Thymus (tissue), 11 donors: Measurements from ENCODE around the gene NXNL2. TPM values are rescaled to one million over a fixed set of nuclear protein-coding genes. Genes with fewer than 3 reads are reported as not detected.

Source experiments
- DNase-seq, 9 donors: peaks; one replicate each; pipeline ENCODE4 v3.0.0-alpha.2; 2013; ENCODE audit warnings: low spot score in 9 of 9, low read depth in 6 of 9, missing footprints in 1 of 9
- H3K27ac ChIP-seq, 2 donors: one replicate each; pipeline ENCODE4 v1.5.1; 2013; ENCODE audit warnings: control low read depth in 1 of 2, low read depth in 1 of 2, low read length in 1 of 2, mild to moderate bottlenecking in 1 of 2, moderate library complexity in 1 of 2
- H3K27me3 ChIP-seq, 2 donors: one replicate each; pipeline ENCODE4 v1.5.1; 2013; ENCODE audit warnings: low read length in 1 of 2; ENCODE audit not compliant: control insufficient read depth in 2 of 2, insufficient read depth in 1 of 2
- H3K36me3 ChIP-seq, 2 donors: one replicate each; pipeline ENCODE4 v1.5.1; 2013; ENCODE audit warnings: low read length in 1 of 2, mild to moderate bottlenecking in 1 of 2, moderate library complexity in 1 of 2; ENCODE audit not compliant: control insufficient read depth in 2 of 2, insufficient read depth in 2 of 2
- H3K4me1 ChIP-seq, 2 donors: one replicate each; pipeline ENCODE4 v1.5.1; 2013; ENCODE audit warnings: low read length in 2 of 2; ENCODE audit not compliant: control insufficient read depth in 2 of 2, insufficient read depth in 2 of 2
- H3K4me3 ChIP-seq, 2 donors: one replicate each; pipeline ENCODE4 v1.5.1; 2013; ENCODE audit warnings: low read length in 2 of 2, control low read depth in 1 of 2, mild to moderate bottlenecking in 1 of 2
- H3K9me3 ChIP-seq, 2 donors: one replicate each; pipeline ENCODE4 v1.5.1; 2013; ENCODE audit warnings: low read length in 1 of 2, mild to moderate bottlenecking in 1 of 2; ENCODE audit not compliant: control insufficient read depth in 2 of 2, insufficient read depth in 1 of 2
- WGBS: extraction: QIAGEN DNeasy Blood & Tissue Kit; methylation state at CpG from one replicate; pipeline ENCODE4 v1.1.7; 2013; 5-methylcytosine and 5-hydroxymethylcytosine counted together
- polyA plus RNA-seq: library from polyadenylated mRNA; stranded (reverse); fragments of 200-250 nt; gene quantifications from one replicate; pipeline ENCODE4 v1.2.3, GENCODE V29; 2013
- total RNA-seq: library from RNA; stranded (reverse); fragments of 120-200 nt; gene quantifications from one replicate; pipeline ENCODE4 v1.2.4, GENCODE V29; 2013
- donor health status: healthy.

Gene NXNL2
- total and polyA plus RNA-seq, 2 donors, result 0.05 to 0.34 TPM

- H3K4me1 ChIP-seq, result peaks cover 6 to 35% of the 10 kb centered on the region in 2 donors
- WGBS, result 0% methylated on average over 1 of the region's 1 CpG
- H3K9me3 ChIP-seq, result peaks cover 0 to 5% of the 10 kb centered on the region in 2 donors
- peak; percentile 55 to 89 (median 71) for DNase-seq
- H3K27ac ChIP-seq, result no peak overlapping the region
- peaks cover 44 to 57% of the 10 kb centered on the region in 2 donors for H3K27me3 ChIP-seq
- no peaks in the 10 kb centered on the region for H3K36me3 ChIP-seq
- no peak overlapping the region for H3K4me3 ChIP-seq
Observed at GRCh38 chr9:88537761-88538091, 2.7 kb downstream of the NXNL2 start.

DNA sequence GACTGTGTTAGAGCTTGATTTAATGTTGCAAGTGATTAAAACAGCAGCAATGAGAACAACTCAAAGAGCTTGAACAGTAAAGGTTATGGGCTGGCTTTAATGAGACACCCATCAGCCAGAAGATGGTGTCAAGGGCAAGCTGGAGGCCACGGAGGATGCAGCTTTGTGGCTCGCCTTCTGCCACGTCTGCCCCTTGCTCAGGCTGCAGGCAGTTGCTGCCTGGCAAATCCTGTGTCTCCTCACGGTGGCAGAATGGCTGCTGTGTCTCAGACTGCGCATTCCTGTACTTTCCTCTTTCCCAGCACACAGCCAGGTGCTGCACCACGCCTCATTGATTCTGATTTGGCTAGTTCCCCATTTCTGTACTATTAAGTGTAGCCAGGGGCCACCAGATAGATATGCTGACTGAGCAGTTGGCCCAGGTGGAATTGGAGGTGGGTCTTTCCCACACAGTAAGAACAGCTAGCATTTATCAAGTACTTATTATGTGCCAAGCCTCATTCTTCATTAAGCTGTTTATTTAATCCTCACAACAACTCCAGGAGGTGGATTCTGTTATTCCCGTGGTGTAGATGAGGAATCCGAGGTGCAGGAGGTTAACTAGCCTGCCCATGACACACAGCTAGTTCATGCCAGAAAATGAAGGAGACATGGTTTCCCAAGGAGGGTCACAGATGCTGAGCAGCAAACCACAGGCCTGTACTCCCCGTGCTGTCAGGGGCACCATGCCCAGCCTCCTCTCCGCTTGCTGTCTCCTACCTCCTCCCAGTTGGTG lies 3.5 kb downstream of the NXNL2 start:
- Histone ChIP-seq H3K9me3 (peaks cover 0 to 5% of the 10 kb centered on the region in 2 donors), H3K27me3 (peaks cover 36 to 49% of the 10 kb centered on the region in 2 donors), H3K27ac (no peak overlapping the region), H3K36me3 (no peaks in the 10 kb centered on the region), H3K4me3 (no peak overlapping the region), H3K4me1 (peaks cover 6 to 31% of the 10 kb centered on the region in 2 donors)
- no peak for DNase-seq
- 92% methylated on average over 10 of the region's 10 CpGs for WGBS

DNA sequence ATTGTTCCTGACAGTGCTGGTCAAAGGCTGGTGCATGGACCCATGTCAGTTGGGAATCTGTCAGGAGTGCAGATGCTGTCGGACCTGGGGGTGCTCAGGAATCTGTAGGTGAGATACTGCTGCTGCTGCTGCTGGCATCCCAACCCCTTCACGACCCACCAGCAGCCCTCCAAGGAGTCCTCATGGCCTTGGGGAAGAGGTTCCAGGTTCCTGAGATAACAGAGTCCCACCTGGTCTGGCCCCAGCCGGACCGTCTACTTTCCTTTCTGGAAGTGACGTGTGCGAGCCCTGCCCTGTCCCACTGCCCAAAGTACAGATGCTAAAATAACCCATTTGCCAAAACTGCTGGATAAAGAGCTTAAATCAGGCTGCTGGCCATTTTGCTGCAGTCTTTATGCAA lies 4.3 kb downstream of the NXNL2 start:
- Histone ChIP-seq H3K9me3 (peaks cover 0 to 5% of the 10 kb centered on the region in 2 donors), H3K36me3 (no peaks in the 10 kb centered on the region), H3K4me1 (peaks cover 6 to 26% of the 10 kb centered on the region in 2 donors), H3K4me3 (no peak overlapping the region), H3K27me3 (peaks cover 29 to 42% of the 10 kb centered on the region in 2 donors), H3K27ac (no peak overlapping the region)
- no peak for DNase-seq
- WGBS, result 95% methylated on average over 6 of the region's 6 CpGs

DNA sequence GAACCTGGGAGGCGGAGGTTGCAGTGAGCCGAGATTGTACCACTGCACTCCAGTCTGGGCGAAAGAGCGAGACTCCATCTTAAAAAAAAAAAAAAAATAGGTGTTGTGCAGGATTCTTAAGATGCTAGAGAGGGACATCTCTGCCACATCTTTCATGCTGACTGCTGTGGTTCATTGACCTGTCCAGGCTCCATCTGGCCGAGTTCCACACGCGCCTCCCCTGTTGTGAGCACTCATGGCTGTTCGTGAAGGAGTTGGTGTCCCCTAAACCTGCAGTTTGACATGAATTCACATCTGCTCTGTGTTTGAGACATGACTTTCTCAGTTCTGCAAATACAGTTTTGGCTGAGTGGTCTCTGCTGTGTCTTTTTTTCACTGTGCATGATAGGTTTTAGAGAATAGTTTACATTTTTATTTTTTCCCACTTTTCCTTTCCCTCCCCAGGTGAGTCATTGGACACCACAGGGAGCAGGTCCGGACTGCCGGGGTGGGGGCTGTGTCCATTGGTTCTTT lies 5.3 kb downstream of the NXNL2 start:
- no peaks in the 10 kb centered on the region for H3K36me3 ChIP-seq
- DNase-seq, result no peak
- no peak overlapping the region for H3K27ac ChIP-seq
- peaks cover 0 to 5% of the 10 kb centered on the region in 2 donors for H3K9me3 ChIP-seq
- H3K4me1 ChIP-seq, result peaks cover 2 to 22% of the 10 kb centered on the region in 2 donors
- H3K4me3 ChIP-seq, result no peak overlapping the region
- H3K27me3 ChIP-seq, result peaks cover 18 to 34% of the 10 kb centered on the region in 2 donors
- 96% methylated on average over 10 of the region's 10 CpGs for WGBS

GRCh38 chr9:88544245-88544644 lies 9.3 kb downstream of the NXNL2 start:
- Histone ChIP-seq H3K27me3 (peaks cover 0 to under 1% of the 10 kb centered on the region in 2 donors), H3K4me1 (no peaks in the 10 kb centered on the region), H3K27ac (no peak overlapping the region), H3K36me3 (no peaks in the 10 kb centered on the region), H3K4me3 (no peak overlapping the region), H3K9me3 (no peaks in the 10 kb centered on the region)
- no peak for DNase-seq
- WGBS, result 92% methylated on average over 11 of the region's 11 CpGs

DNA sequence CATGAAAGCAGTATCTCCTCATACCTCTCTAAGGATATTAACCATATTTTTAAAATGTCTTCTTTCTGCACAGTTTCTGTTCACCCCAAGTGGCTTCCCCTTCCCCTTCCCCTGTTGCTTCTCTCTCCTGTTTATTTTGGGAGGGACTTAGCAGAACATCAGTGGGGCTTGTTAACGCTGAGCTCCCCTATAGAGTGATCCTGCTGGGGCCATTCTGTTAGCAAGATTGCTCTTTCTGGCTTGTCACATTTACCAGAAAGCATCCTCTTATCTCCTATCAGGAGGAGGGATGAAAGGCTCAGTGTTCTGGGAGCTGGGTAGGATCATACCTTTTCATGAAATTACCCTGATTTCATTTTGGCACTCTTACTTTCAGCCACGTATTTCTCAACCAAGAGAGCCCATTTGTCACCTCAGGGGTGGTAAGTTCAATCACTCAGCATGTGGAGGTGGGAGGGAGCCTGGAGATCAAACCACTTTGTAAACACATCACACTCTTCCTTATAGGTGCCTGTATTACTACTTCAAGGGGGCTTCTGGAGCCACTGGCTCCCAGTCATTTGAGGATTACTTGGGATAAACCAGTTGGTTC lies 16.7 kb downstream of the NXNL2 start:
- 48% methylated on average over 2 of the region's 2 CpGs for WGBS
- no peak overlapping the region for H3K27ac ChIP-seq
- H3K4me1 ChIP-seq, result peaks cover 0 to 8% of the 10 kb centered on the region in 2 donors
- H3K36me3 ChIP-seq, result no peaks in the 10 kb centered on the region
- no peaks in the 10 kb centered on the region for H3K9me3 ChIP-seq
- DNase-seq, result no peak
- H3K4me3 ChIP-seq, result no peak overlapping the region
- no peaks in the 10 kb centered on the region for H3K27me3 ChIP-seq

GRCh38 chr9:88553350-88553749 lies 18.4 kb downstream of the NXNL2 start:
- peaks cover 0 to 8% of the 10 kb centered on the region in 2 donors for H3K4me1 ChIP-seq
- WGBS, result 92% methylated on average over 3 of the region's 3 CpGs
- no peak for DNase-seq

DNA sequence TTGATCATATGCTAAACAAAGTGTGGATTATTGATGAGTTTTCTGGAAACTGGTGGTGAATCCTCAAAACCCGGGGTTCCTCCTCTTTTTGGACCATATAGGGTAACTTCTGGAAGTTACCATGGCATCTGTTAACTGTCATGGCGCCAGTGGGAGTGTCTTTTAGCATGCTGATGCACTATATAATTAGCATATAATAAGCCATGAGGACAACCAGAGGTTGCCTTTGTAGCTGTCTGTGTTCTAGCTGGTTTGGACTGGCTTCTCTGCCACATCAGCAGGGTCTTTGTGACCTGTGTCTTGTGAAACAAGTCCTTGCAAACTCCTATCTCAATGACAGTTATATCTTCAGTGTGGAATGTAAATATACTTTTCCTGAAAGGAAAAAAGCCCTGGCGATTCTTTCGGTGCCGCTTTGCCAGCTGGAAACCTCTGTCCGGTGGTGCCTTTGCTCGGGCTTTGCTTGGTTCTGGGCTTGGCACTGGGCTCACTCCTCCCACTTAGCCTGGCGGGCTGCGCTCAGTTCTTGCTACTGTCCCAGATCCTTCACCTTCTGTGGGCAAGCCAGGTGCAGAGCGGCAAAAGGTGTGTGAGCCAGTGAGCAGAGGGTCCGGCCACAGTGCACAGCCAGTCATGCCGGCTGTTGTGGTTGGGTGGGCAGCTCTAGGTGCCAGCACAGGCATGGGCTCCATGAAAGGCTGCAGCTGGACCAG lies 20.4 kb downstream of the NXNL2 start:
- Histone ChIP-seq H3K4me1 (peaks cover 0 to 8% of the 10 kb centered on the region in 2 donors), H3K36me3 (no peaks in the 10 kb centered on the region), H3K27ac (no peak overlapping the region), H3K9me3 (no peaks in the 10 kb centered on the region), H3K27me3 (no peaks in the 10 kb centered on the region), H3K4me3 (no peak overlapping the region)
- no peak for DNase-seq
- WGBS, result 91% methylated on average over 12 of the region's 12 CpGs

More at GRCh38 chr9:88553350-88553749, 18.4 kb downstream of the NXNL2 start:
- no peaks in the 10 kb centered on the region for H3K36me3 ChIP-seq
- H3K9me3 ChIP-seq, result no peaks in the 10 kb centered on the region
- no peak overlapping the region for H3K27ac ChIP-seq
- no peaks in the 10 kb centered on the region for H3K27me3 ChIP-seq
- H3K4me3 ChIP-seq, result no peak overlapping the region

DNA sequence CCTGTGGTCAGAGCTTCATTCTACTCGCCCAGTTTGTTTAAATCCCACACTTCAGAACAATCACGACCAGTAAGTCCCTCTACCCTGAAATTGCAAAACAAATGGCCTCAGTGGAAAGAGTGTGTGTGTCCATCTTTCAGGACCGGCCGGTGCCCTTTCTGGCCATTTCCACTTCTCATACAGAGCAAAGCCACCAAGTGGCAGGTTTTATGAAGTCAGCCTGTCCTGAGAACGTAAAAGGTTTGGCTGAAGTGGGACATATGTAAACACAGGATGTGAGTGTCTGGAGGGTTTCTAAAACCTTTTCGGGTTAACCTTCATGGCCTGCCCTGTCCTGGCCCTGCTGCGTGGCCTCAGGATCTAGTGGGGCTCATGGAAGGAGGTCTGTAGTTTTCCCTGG lies 24.7 kb downstream of the NXNL2 start:
- Histone ChIP-seq H3K4me1 (peaks cover 0 to 8% of the 10 kb centered on the region in 2 donors), H3K27ac (no peak overlapping the region), H3K9me3 (no peaks in the 10 kb centered on the region), H3K36me3 (no peaks in the 10 kb centered on the region), H3K27me3 (no peaks in the 10 kb centered on the region), H3K4me3 (no peak overlapping the region)
- no peak for DNase-seq
- 76% methylated on average over 7 of the region's 7 CpGs for WGBS
